ENCODE results near the gene KCTD7.

GRCh38 chr7:66683770-66684123, 55.1 kb downstream of the KCTD7 start:
- TF ChIP-seq CTCF (IDR thresholded peaks at IDR 0.05) = no peak
- TF ChIP-seq TCF7L2 (IDR thresholded peaks at IDR 0.05; ENCODE audit: low read depth, low read length) = no peak
- no peak for TF ChIP-seq POLR2AphosphoS5 (IDR thresholded peaks at IDR 0.05; ENCODE audit: low read depth, low read length)
- TF ChIP-seq SIN3A (IDR thresholded peaks at IDR 0.05; ENCODE audit: borderline replicate concordance, insufficient read depth, low read depth, low read length) = no peak
- no peak for TF ChIP-seq REST (IDR thresholded peaks at IDR 0.05; ENCODE audit: insufficient read depth in 1 of 2, low read depth in 2 of 2, low read length in 1 of 2)

All from Panc1 (cell line).